HG03439 (cell line): Measurements from ENCODE around the gene FAM83D.
"Not testable (repeated sequence)": the region's sequence is repeated elsewhere in the genome, so short reads cannot be mapped to it uniquely, and the experiment has no call there.

Experiments
- ATAC-seq: cut with Tn5 transposase; IDR thresholded peaks from one replicate; pipeline ENCODE4 v1.9.1; 2021; ENCODE audit warnings: mild to moderate bottlenecking, moderate library complexity; ENCODE audit not compliant: unreplicated experiment

FAM83D gene

GRCh38 chr20:38962044-38962927 is 36.1 kb downstream of the FAM83D start, which contains the start of gene DHX35:
DHX35 (plus strand) TSS chr20:38962344; CDS start chr20:38962368, 24 bp downstream.
- ATAC-seq = peak; percentile 96

- no peak for ATAC-seq
Observed at GRCh38 chr20:38962928-38963401, 36.7 kb downstream of the FAM83D start.

GRCh38 chr20:38963745-38964144 is 37.5 kb downstream of the FAM83D start:
- ATAC-seq = no peak

GRCh38 chr20:38965264-38965663 is 39.0 kb downstream of the FAM83D start:
- no peak for ATAC-seq

- no peak for ATAC-seq
Observed at GRCh38 chr20:38968090-38968489, 41.9 kb downstream of the FAM83D start.

GRCh38 chr20:38969708-38970107 is 43.5 kb downstream of the FAM83D start:
- no peak for ATAC-seq

- ATAC-seq = no peak
Observed at GRCh38 chr20:38970302-38970701, 44.1 kb downstream of the FAM83D start.

GRCh38 chr20:38973107-38973506 is 46.9 kb downstream of the FAM83D start:
- no peak for ATAC-seq

GRCh38 chr20:38973645-38974044 is 47.4 kb downstream of the FAM83D start:
- no peak for ATAC-seq

GRCh38 chr20:38975539-38976120 is 49.4 kb downstream of the FAM83D start:
- ATAC-seq = no peak

- no peak for ATAC-seq
Observed at GRCh38 chr20:38979434-38979833, 53.2 kb downstream of the FAM83D start.

- no peak for ATAC-seq
Observed at GRCh38 chr20:38979842-38980241, 53.6 kb downstream of the FAM83D start.

- ATAC-seq = no peak
Observed at GRCh38 chr20:38982291-38982690, 56.1 kb downstream of the FAM83D start.

- no peak for ATAC-seq
Observed at GRCh38 chr20:38985060-38985459, 58.8 kb downstream of the FAM83D start.

- no peak for ATAC-seq
Observed at GRCh38 chr20:38985603-38986170, 59.5 kb downstream of the FAM83D start.

- ATAC-seq = no peak
Observed at GRCh38 chr20:38986663-38987062, 60.4 kb downstream of the FAM83D start.

GRCh38 chr20:38987777-38988176 is 61.6 kb downstream of the FAM83D start:
- no peak for ATAC-seq

- no peak for ATAC-seq
Observed at GRCh38 chr20:38990728-38991127, 64.5 kb downstream of the FAM83D start.

- ATAC-seq = no peak
Observed at GRCh38 chr20:38991814-38992704, 65.8 kb downstream of the FAM83D start.

GRCh38 chr20:38995536-38996044 is 69.4 kb downstream of the FAM83D start:
- ATAC-seq = no peak

GRCh38 chr20:38996866-38997265 is 70.6 kb downstream of the FAM83D start:
- not testable (repeated sequence) for ATAC-seq
